Karpas-422 (cell line): ENCODE results near the gene PRRT1. TPM values are rescaled to one million over a fixed set of nuclear protein-coding genes. Genes with fewer than 3 reads are reported as not detected.

ENCODE experiments used
- DNase-seq: peaks from one replicate; pipeline ENCODE4 v3.0.0-alpha.2; 2015
- H2AFZ ChIP-seq: fragments of 200-600 bp; sonication (generic); 2 replicates; pipeline ENCODE4 v1.6.1; 2014; ENCODE audit warnings: antibody characterized with exemption, low read length, mixed read lengths
- H3K27ac ChIP-seq: fragments of 200-600 bp; sonication (generic); 2 replicates; pipeline ENCODE4 v1.5.1; 2014; ENCODE audit warnings: mild to moderate bottlenecking, low read length, moderate library complexity
- H3K27me3 ChIP-seq: fragments of 200-600 bp; sonication (generic); 2 replicates; pipeline ENCODE4 v1.6.1; 2014; ENCODE audit warnings: low read length, mixed read lengths
- H3K36me3 ChIP-seq: fragments of 200-600 bp; sonication (generic); 2 replicates; pipeline ENCODE4 v1.6.1; 2014; ENCODE audit warnings: low read length, mixed read lengths; ENCODE audit not compliant: insufficient read depth
- H3K4me1 ChIP-seq: fragments of 200-600 bp; sonication (generic); 2 replicates; pipeline ENCODE4 v1.6.1; 2014; ENCODE audit warnings: mild to moderate bottlenecking, low read length, mixed read lengths
- H3K4me2 ChIP-seq: fragments of 200-600 bp; sonication (generic); 2 replicates; pipeline ENCODE4 v1.6.1; 2014; ENCODE audit warnings: low read length, low read depth, mild to moderate bottlenecking; ENCODE audit not compliant: poor library complexity, severe bottlenecking
- H3K4me3 ChIP-seq: fragments of 200-600 bp; sonication (generic); 2 replicates; pipeline ENCODE4 v1.5.1; 2014; ENCODE audit warnings: mild to moderate bottlenecking, antibody characterized with exemption, low read length, mixed read lengths
- H3K79me2 ChIP-seq: fragments of 200-600 bp; sonication (generic); 2 replicates; pipeline ENCODE4 v1.6.1; 2014; ENCODE audit warnings: mild to moderate bottlenecking, low read length, mixed read lengths
- H3K9ac ChIP-seq: fragments of 200-600 bp; sonication (generic); 2 replicates; pipeline ENCODE4 v1.6.0; 2014; ENCODE audit warnings: low read length
- H3K9me2 ChIP-seq: fragments of 200-600 bp; sonication (generic), shearing (Covaris generic); replicated peaks from 2 replicates; pipeline ENCODE4 v1.6.0; 2014; ENCODE audit warnings: mild to moderate bottlenecking, low read length, moderate library complexity; ENCODE audit not compliant: insufficient read depth
- H3K9me3 ChIP-seq: fragments of 300-700, 200-600 bp; sonication (generic); 2 replicates; pipeline ENCODE4 v1.6.1; 2014; ENCODE audit warnings: low read length, mixed read lengths
- H4K20me1 ChIP-seq: fragments of 200-600 bp; sonication (generic); 2 replicates; pipeline ENCODE4 v1.6.1; 2014; ENCODE audit warnings: mild to moderate bottlenecking, antibody characterized with exemption, low read length, low read depth; ENCODE audit not compliant: insufficient read depth
- total RNA-seq: library from RNA; depleted of rRNA; stranded (reverse); fragments of >200 nt; shearing (Covaris generic); gene quantifications from 2 replicates; pipeline ENCODE4 v1.2.3, GENCODE V29; 2014; ENCODE audit warnings: low replicate concordance

Gene PRRT1
- total RNA-seq, 1 experiment from 2014 or later: 0.75 TPM

- Histone ChIP-seq H4K20me1 (no peaks in the 10 kb centered on the region), H3K27ac (no peak overlapping the region), H2AFZ (no peak overlapping the region), H3K9me3 (no peaks in the 10 kb centered on the region), H3K36me3 (peaks cover 7% of the 10 kb centered on the region; the same call in 1 of the 2 replicates), H3K9ac (no peak overlapping the region), H3K27me3 (no peaks in the 10 kb centered on the region), H3K4me2 (no peak overlapping the region), H3K4me3 (no peak overlapping the region), H3K9me2 (no peaks in the 10 kb centered on the region), H3K79me2 (no peaks in the 10 kb centered on the region), H3K4me1 (peaks cover 12% of the 10 kb centered on the region)
- DNase-seq: peak; percentile 47
Observed at GRCh38 chr6:32166411-32167061, 14.8 kb upstream of the PRRT1 start.

- Histone ChIP-seq H3K4me2 (no peak within 1 kb of the TSS), H3K9ac (no peak within 1 kb of the TSS), H3K36me3 (peaks cover 7% of the 10 kb centered on the region; the same call in 1 of the 2 replicates), H3K4me1 (peaks cover 12% of the 10 kb centered on the region), H3K4me3 (no peak within 1 kb of the TSS), H3K79me2 (no peaks in the 10 kb centered on the region), H3K27ac (no peak within 1 kb of the TSS), H2AFZ (no peak within 1 kb of the TSS), H3K9me2 (no peaks in the 10 kb centered on the region), H3K9me3 (no peaks in the 10 kb centered on the region), H3K27me3 (no peaks in the 10 kb centered on the region), H4K20me1 (no peaks in the 10 kb centered on the region)
- no peak for DNase-seq
Observed at GRCh38 chr6:32164295-32164694, 12.6 kb upstream of the PRRT1 start, which contains the start of gene EGFL8. TSS of gene EGFL8 (plus strand) at chr6:32164595. CDS start at chr6:32166166, 1,571 bp downstream.

DNA sequence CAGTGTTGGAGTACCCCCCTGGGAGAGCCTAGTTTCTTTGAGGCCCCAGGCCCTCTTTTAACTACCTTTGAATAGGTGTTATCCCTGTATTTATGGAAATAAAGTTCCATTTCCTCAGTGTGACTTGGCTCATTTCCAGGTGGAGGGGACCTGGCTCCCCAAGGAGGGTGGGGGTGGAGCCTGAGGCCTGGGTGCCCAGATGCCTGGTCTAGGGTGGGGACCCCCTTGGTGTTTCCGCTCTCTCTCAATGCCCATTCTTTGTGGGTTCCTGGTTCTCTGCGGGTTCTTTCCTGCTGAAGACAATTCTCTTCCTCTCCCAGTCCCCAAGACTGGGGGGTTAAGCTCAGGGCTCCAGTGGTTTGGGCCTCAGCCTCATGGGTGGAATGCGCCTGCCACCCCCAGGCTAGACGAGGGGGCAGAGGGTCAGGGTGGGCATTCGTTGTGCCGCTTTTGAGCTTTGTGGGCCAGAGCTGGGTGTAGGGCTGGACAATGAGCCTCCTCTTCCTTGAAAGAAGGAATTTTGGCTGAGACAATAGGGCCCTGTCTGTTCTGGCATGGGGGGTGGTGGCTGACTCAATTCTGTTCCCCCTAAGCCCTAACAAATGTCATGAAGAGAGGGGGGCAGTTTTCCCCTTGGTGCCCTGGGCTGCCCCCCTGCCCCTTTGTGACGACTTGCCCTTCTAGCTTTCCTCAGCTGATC lies 12.0 kb upstream of the PRRT1 start:
- Histone ChIP-seq H3K4me2 (no peak overlapping the region), H3K79me2 (no peaks in the 10 kb centered on the region), H3K4me3 (no peak overlapping the region), H2AFZ (no peak overlapping the region), H4K20me1 (no peaks in the 10 kb centered on the region), H3K36me3 (peaks cover 4% of the 10 kb centered on the region; the same call in 1 of the 2 replicates), H3K27me3 (no peaks in the 10 kb centered on the region), H3K4me1 (peaks cover 10% of the 10 kb centered on the region), H3K9me2 (no peaks in the 10 kb centered on the region), H3K9me3 (no peaks in the 10 kb centered on the region), H3K27ac (no peak overlapping the region), H3K9ac (no peak overlapping the region)
- no peak for DNase-seq

DNA sequence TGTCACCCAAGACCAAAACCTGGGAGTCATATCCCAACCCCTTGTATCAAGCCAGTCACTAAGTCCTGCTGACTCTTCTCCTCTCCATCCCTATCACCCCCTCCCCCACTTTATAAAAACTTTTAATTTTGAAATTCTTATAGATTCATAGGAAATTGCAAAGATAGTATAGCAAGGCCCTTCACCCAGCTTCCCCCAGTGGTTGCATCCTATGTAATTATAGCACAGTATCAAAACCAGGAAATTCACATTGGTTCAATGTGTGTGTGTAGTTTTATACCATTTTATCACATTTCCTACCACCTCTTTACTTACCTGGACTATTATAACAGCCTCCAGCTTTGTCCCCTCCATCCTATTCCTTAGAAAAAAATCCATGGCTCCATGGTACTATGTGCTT lies 6.3 kb upstream of the PRRT1 start:
- Histone ChIP-seq H3K9me2 (no peaks in the 10 kb centered on the region), H3K9me3 (no peaks in the 10 kb centered on the region), H3K4me3 (no peak overlapping the region), H3K9ac (no peak overlapping the region), H3K27me3 (no peaks in the 10 kb centered on the region), H2AFZ (no peak overlapping the region), H3K36me3 (peaks cover 9% of the 10 kb centered on the region; the same call in 1 of the 2 replicates), H3K4me2 (no peak overlapping the region), H3K27ac (no peak overlapping the region), H3K4me1 (peaks cover 25% of the 10 kb centered on the region), H3K79me2 (peaks cover 10% of the 10 kb centered on the region; the same call in 1 of the 2 replicates), H4K20me1 (no peaks in the 10 kb centered on the region)
- no peak for DNase-seq

- Histone ChIP-seq H3K4me1 (peaks cover 29% of the 10 kb centered on the region), H3K9me3 (no peaks in the 10 kb centered on the region), H3K79me2 (peaks cover 10% of the 10 kb centered on the region; the same call in 1 of the 2 replicates), H3K27ac (no peak overlapping the region), H4K20me1 (no peaks in the 10 kb centered on the region), H3K27me3 (no peaks in the 10 kb centered on the region), H3K9ac (no peak overlapping the region), H2AFZ (no peak overlapping the region), H3K4me3 (no peak overlapping the region), H3K4me2 (no peak overlapping the region), H3K9me2 (no peaks in the 10 kb centered on the region), H3K36me3 (peaks cover 9% of the 10 kb centered on the region; the same call in 1 of the 2 replicates)
- no peak for DNase-seq
Observed at GRCh38 chr6:32156891-32157290, 5.2 kb upstream of the PRRT1 start.

DNA sequence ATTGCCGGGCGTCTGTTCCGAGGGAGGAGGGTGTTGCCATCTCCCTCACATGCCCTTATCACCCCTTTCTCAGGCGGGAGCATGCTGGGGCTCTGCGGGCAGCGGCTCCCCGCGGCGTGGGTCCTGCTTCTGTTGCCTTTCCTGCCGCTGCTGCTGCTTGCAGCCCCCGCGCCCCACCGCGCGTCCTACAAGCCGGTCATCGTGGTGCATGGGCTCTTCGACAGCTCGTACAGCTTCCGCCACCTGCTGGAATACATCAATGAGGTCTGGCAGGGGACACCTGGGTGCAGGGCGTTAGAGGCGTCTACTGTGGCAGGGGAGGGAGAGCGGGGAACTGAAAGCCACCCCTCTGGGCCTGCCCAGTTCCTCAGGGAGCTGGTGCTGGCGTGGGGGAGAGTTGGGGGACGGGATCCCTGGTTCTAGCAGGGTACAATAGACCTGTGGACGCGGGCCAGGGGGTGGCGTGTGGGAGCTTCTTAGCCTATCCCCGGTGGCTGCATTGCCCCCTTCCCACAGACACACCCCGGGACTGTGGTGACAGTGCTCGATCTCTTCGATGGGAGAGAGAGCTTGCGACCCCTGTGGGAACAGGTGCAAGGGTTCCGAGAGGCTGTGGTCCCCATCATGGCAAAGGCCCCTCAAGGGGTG lies 2.9 kb upstream of the PRRT1 start:
- H3K9me2 ChIP-seq: no peaks in the 10 kb centered on the region
- H3K27ac ChIP-seq: no peak overlapping the region; the same call in 1 of the 2 replicates
- no peaks in the 10 kb centered on the region for H3K9me3 ChIP-seq
- H3K4me3 ChIP-seq: peak overlapping the region; percentile 74
- peak overlapping the region; percentile 83; the same call in 1 of the 2 replicates for H2AFZ ChIP-seq
- H3K9ac ChIP-seq: peak overlapping the region; percentile 80
- DNase-seq: peak; percentile 91
- H3K4me2 ChIP-seq: peak overlapping the region; percentile 80
- H3K4me1 ChIP-seq: peaks cover 29% of the 10 kb centered on the region
- no peaks in the 10 kb centered on the region for H4K20me1 ChIP-seq
- peaks cover 10% of the 10 kb centered on the region; the same call in 1 of the 2 replicates for H3K79me2 ChIP-seq
- no peaks in the 10 kb centered on the region for H3K27me3 ChIP-seq
- H3K36me3 ChIP-seq: peaks cover 9% of the 10 kb centered on the region; the same call in 1 of the 2 replicates

GRCh38 chr6:32153564-32154513 lies 2.1 kb upstream of the PRRT1 start, which contains the start of gene PPT2:
TSS of gene PPT2 (plus strand) at chr6:32154141. CDS start at chr6:32154595, 454 bp downstream.
- Histone ChIP-seq H4K20me1 (no peaks in the 10 kb centered on the region), H3K27ac (no peak within 1 kb of the TSS; the same call in 1 of the 2 replicates), H3K36me3 (peaks cover 9% of the 10 kb centered on the region; the same call in 1 of the 2 replicates), H3K9me3 (no peaks in the 10 kb centered on the region), H3K9ac (peak within 1 kb of the TSS; percentile 80), H3K79me2 (peaks cover 10% of the 10 kb centered on the region; the same call in 1 of the 2 replicates), H3K4me3 (peak within 1 kb of the TSS; percentile 74), H2AFZ (peak within 1 kb of the TSS; percentile 83; the same call in 1 of the 2 replicates), H3K4me2 (peak within 1 kb of the TSS; percentile 80), H3K9me2 (no peaks in the 10 kb centered on the region), H3K4me1 (peaks cover 29% of the 10 kb centered on the region), H3K27me3 (no peaks in the 10 kb centered on the region)
- DNase-seq: peak; percentile 92
